ENCODE data around the gene ZSWIM6.

DNA sequence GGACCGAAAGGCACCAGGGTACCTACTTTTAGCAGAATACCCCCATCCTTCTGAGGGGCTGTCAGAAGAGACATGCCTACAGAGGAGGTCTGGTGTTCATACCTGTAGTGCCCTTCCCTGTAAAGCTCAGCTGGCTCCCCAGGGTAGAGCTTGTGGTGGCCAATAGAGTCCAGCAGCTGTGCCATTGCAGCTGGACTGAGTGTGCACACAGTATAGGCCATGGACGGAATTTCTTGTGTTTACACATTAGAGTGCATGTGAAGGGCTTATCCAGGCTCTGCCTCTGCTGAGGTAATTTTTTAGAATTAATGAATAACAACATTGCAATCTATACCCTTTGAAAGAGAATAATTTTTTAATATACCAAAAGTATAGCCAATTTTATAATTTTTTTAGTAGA lies 191.0 kb downstream of the ZSWIM6 start:
- TF ChIP-seq ELK1 (IDR thresholded peaks at IDR 0.05; ENCODE audit: borderline replicate concordance, low read depth, low read length): no peak
- TF ChIP-seq CTCF (conservative IDR thresholded peaks at IDR 0.05; ENCODE audit: low read depth, low read length): no peak
- no peak for TF ChIP-seq POLR2A (IDR thresholded peaks at IDR 0.05; ENCODE audit: low read depth, low read length)
- no peak for TF ChIP-seq RCOR1 (IDR thresholded peaks at IDR 0.05; ENCODE audit: insufficient replicate concordance, low read length)
- no peak for TF ChIP-seq MXI1 (IDR thresholded peaks at IDR 0.05; ENCODE audit: borderline replicate concordance, low read depth, low read length)
- no peak for TF ChIP-seq RAD21 (IDR thresholded peaks at IDR 0.05; ENCODE audit: low read length)
- no peak for TF ChIP-seq RFX5 (IDR thresholded peaks at IDR 0.05; ENCODE audit: low read depth, low read length)
- no peak for TF ChIP-seq CEBPB (IDR thresholded peaks at IDR 0.05; ENCODE audit: low read depth, low read length)
- no peak for TF ChIP-seq SMC3 (IDR thresholded peaks at IDR 0.05; ENCODE audit: low read depth, low read length)
- TF ChIP-seq FOS (IDR thresholded peaks at IDR 0.05; ENCODE audit: low read depth, low read length): no peak
- no peak for TF ChIP-seq BHLHE40 (IDR thresholded peaks at IDR 0.05; ENCODE audit: low read depth, low read length)
- TF ChIP-seq, protein P1, sequence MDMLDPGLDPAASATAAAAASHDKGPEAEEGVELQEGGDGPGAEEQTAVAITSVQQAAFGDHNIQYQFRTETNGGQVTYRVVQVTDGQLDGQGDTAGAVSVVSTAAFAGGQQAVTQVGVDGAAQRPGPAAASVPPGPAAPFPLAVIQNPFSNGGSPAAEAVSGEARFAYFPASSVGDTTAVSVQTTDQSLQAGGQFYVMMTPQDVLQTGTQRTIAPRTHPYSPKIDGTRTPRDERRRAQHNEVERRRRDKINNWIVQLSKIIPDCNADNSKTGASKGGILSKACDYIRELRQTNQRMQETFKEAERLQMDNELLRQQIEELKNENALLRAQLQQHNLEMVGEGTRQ (IDR thresholded peaks at IDR 0.05; ENCODE audit: low read depth, low read length): no peak
